Stomach (tissue), 4 donors: Measurements from ENCODE around the gene ARFIP1.

ENCODE experiments used
- CTCF ChIP-seq, 7 experiments: fragments of 450-650 bp in 4 of 7; fragments of 200-600 bp in 3 of 7; sonication (generic) in 3 of 7; IDR thresholded peaks; one replicate each; pipeline ENCODE4 v1.5.1; 2016 to 2019; ENCODE audit warnings: antibody characterized with exemption in 7 of 7, control low read depth in 2 of 7, mild to moderate bottlenecking in 1 of 7
- POLR2A ChIP-seq, 4 donors: fragments of 450-650 bp; IDR thresholded peaks; one replicate each; pipeline ENCODE4 v1.6.1; 2016; ENCODE audit warnings: antibody characterized with exemption in 4 of 4, control low read depth in 2 of 4, mild to moderate bottlenecking in 1 of 4, moderate library complexity in 1 of 4

- TF ChIP-seq CTCF (IDR thresholded peaks at IDR 0.05) (no peak), POLR2A (IDR thresholded peaks at IDR 0.05) (no peak)
Measured at GRCh38 chr4:152819026-152819645, 39.4 kb downstream of the ARFIP1 start.
